Activated CD4-positive, alpha-beta memory T cell treated with anti-CD3 and anti-CD28 coated beads for 36 hours (primary cell): ENCODE data around the gene PSME4. TPM values are rescaled to one million over a fixed set of nuclear protein-coding genes. Genes with fewer than 3 reads are reported as not detected.
"Not testable (repeated sequence)": the region's sequence is repeated elsewhere in the genome, so short reads cannot be mapped to it uniquely, and the experiment has no call there.

Experiments used
- CTCF ChIA-PET: fragments of 350-600 bp; sonication (Branson Sonifier 250); formaldehyde crosslinking; loops from one replicate; lab custom pipeline; 2021; ENCODE audit warnings: antibody characterized with exemption, inconsistent platforms; lab: Charles Lee
- POLR2A ChIA-PET: fragments of 350-600 bp; sonication (Branson Sonifier 250); formaldehyde crosslinking; loops from one replicate; lab custom pipeline; 2021; ENCODE audit warnings: antibody characterized with exemption; lab: Charles Lee
- DNase-seq: peaks from one replicate; pipeline ENCODE4 v3.0.0-alpha.2; 2020
- H3K27ac Mint-ChIP-seq: one replicate; pipeline ENCODE4 v1.8.0; 2021; ENCODE audit warnings: mixed read lengths
- H3K27me3 Mint-ChIP-seq: one replicate; pipeline ENCODE4 v1.8.0; 2021; ENCODE audit warnings: mixed read lengths
- H3K36me3 Mint-ChIP-seq: one replicate; pipeline ENCODE4 v1.8.0; 2021; ENCODE audit warnings: mixed read lengths
- H3K4me1 Mint-ChIP-seq: one replicate; pipeline ENCODE4 v1.8.0; 2021; ENCODE audit warnings: low read depth, mixed read lengths
- H3K4me3 Mint-ChIP-seq: one replicate; pipeline ENCODE4 v1.8.0; 2021; ENCODE audit warnings: mild to moderate bottlenecking, mixed read lengths
- H3K9me3 Mint-ChIP-seq: one replicate; pipeline ENCODE4 v1.8.0; 2021; ENCODE audit warnings: mixed read lengths
- intact Hi-C: fragments of 100-400 bp; cut with micrococcal nuclease; formaldehyde crosslinking; loops from one replicate; pipeline ENCODE4 v1.15.1; 2023
- total RNA-seq, 2 experiments: library from RNA; stranded (reverse); gene quantifications; one replicate each; pipeline ENCODE4 v1.2.3, GENCODE V29; 2021

Gene PSME4
- total RNA-seq, 2 experiments from 2014 or later, result 35.2 to 36.9 TPM

- ChIA-PET POLR2A (interaction anchor here (0.5 kb wide), 1 partner anchor 60 kb away, joined by 3 read pairs; no protein-coding TSS in a partner anchor), CTCF (no interaction called here)
These were observed 118.3 kb downstream of the PSME4 start for GRCh38 chr2:53852532-53852931.

GRCh38 chr2:53851052-53851757, 119.6 kb downstream of the PSME4 start:
- DNase-seq, H3K4me1 Mint-ChIP-seq, POLR2A ChIA-PET, H3K27ac Mint-ChIP-seq, intact Hi-C loops, H3K9me3 Mint-ChIP-seq, H3K4me3 Mint-ChIP-seq, H3K27me3 Mint-ChIP-seq, CTCF ChIA-PET: not testable (repeated sequence)
- peaks cover 13% of the 10 kb centered on the region for H3K36me3 Mint-ChIP-seq

More at GRCh38 chr2:53852532-53852931, 118.3 kb downstream of the PSME4 start:
- peaks cover 2% of the 10 kb centered on the region for H3K4me1 Mint-ChIP-seq
- peaks cover 13% of the 10 kb centered on the region for H3K36me3 Mint-ChIP-seq
- no peaks in the 10 kb centered on the region for H3K27me3 Mint-ChIP-seq
- H3K27ac Mint-ChIP-seq, result no peak overlapping the region
- H3K9me3 Mint-ChIP-seq, result no peaks in the 10 kb centered on the region
- DNase-seq, result no peak
- intact Hi-C loops, result no loop called here
- no peak overlapping the region for H3K4me3 Mint-ChIP-seq

GRCh38 chr2:53848062-53848461, 122.7 kb downstream of the PSME4 start:
- Mint-ChIP-seq H3K4me1 (no peaks in the 10 kb centered on the region), H3K36me3 (peaks cover 4% of the 10 kb centered on the region), H3K9me3 (no peaks in the 10 kb centered on the region), H3K27ac (no peak overlapping the region), H3K4me3 (no peak overlapping the region), H3K27me3 (no peaks in the 10 kb centered on the region)
- POLR2A ChIA-PET, result no interaction called here
- no peak for DNase-seq
- CTCF ChIA-PET, result no interaction called here
- intact Hi-C loops, result no loop called here

- ChIA-PET POLR2A (no interaction called here), CTCF (no interaction called here)
- H3K27ac Mint-ChIP-seq, result no peak overlapping the region
- no peak for DNase-seq
- peaks cover 2% of the 10 kb centered on the region for H3K4me1 Mint-ChIP-seq
- no peaks in the 10 kb centered on the region for H3K36me3 Mint-ChIP-seq
- intact Hi-C loops, result no loop called here
- H3K4me3 Mint-ChIP-seq, result no peak overlapping the region
- no peaks in the 10 kb centered on the region for H3K9me3 Mint-ChIP-seq
- no peaks in the 10 kb centered on the region for H3K27me3 Mint-ChIP-seq
These were observed 127.2 kb downstream of the PSME4 start for GRCh38 chr2:53843595-53843994.

GRCh38 chr2:53842891-53843290, 127.9 kb downstream of the PSME4 start:
- H3K36me3 Mint-ChIP-seq, result no peaks in the 10 kb centered on the region
- H3K27me3 Mint-ChIP-seq, result no peaks in the 10 kb centered on the region
- intact Hi-C loops, result no loop called here
- DNase-seq, result no peak
- no peaks in the 10 kb centered on the region for H3K9me3 Mint-ChIP-seq
- H3K4me3 Mint-ChIP-seq, result no peak overlapping the region
- CTCF ChIA-PET, result no interaction called here
- H3K27ac Mint-ChIP-seq, result no peak overlapping the region
- POLR2A ChIA-PET, result no interaction called here
- H3K4me1 Mint-ChIP-seq, result peaks cover 2% of the 10 kb centered on the region

- CTCF ChIA-PET, H3K36me3 Mint-ChIP-seq, H3K4me3 Mint-ChIP-seq, H3K27ac Mint-ChIP-seq, intact Hi-C loops, POLR2A ChIA-PET, DNase-seq, H3K27me3 Mint-ChIP-seq, H3K4me1 Mint-ChIP-seq, H3K9me3 Mint-ChIP-seq: not testable (repeated sequence)
These were observed 129.1 kb downstream of the PSME4 start for GRCh38 chr2:53841651-53842050.

GRCh38 chr2:53840580-53840979, 130.2 kb downstream of the PSME4 start:
- Mint-ChIP-seq H3K4me1 (peaks cover 2% of the 10 kb centered on the region), H3K27me3 (no peaks in the 10 kb centered on the region), H3K9me3 (no peaks in the 10 kb centered on the region), H3K27ac (no peak overlapping the region), H3K4me3 (no peak overlapping the region), H3K36me3 (peaks cover 4% of the 10 kb centered on the region)
- intact Hi-C loops, result no loop called here
- CTCF ChIA-PET, result no interaction called here
- POLR2A ChIA-PET, result no interaction called here
- no peak for DNase-seq

- H3K36me3 Mint-ChIP-seq, result peaks cover 14% of the 10 kb centered on the region
- DNase-seq, H3K27me3 Mint-ChIP-seq, CTCF ChIA-PET, H3K9me3 Mint-ChIP-seq, H3K4me3 Mint-ChIP-seq, H3K4me1 Mint-ChIP-seq, H3K27ac Mint-ChIP-seq, POLR2A ChIA-PET: not testable (repeated sequence)
- intact Hi-C loops, result loop anchor here (10.0 kb wide), 1 partner anchor 405 kb away; no protein-coding TSS in a partner anchor
These were observed 140.9 kb downstream of the PSME4 start for GRCh38 chr2:53829980-53830290.

GRCh38 chr2:53829273-53829979, 141.4 kb downstream of the PSME4 start:
- Mint-ChIP-seq H3K4me1 (no peaks in the 10 kb centered on the region), H3K36me3 (peaks cover 14% of the 10 kb centered on the region), H3K27ac (no peak overlapping the region), H3K27me3 (no peaks in the 10 kb centered on the region), H3K9me3 (peaks cover 6% of the 10 kb centered on the region), H3K4me3 (no peak overlapping the region)
- ChIA-PET POLR2A (no interaction called here), CTCF (no interaction called here)
- no peak for DNase-seq
- intact Hi-C loops, result loop anchor here (10.0 kb wide), 1 partner anchor 405 kb away; no protein-coding TSS in a partner anchor

GRCh38 chr2:53828331-53828730, 142.5 kb downstream of the PSME4 start:
- Mint-ChIP-seq H3K9me3 (peaks cover 6% of the 10 kb centered on the region), H3K4me1 (no peaks in the 10 kb centered on the region), H3K36me3 (peaks cover 12% of the 10 kb centered on the region), H3K27me3 (no peaks in the 10 kb centered on the region), H3K27ac (no peak overlapping the region), H3K4me3 (no peak overlapping the region)
- POLR2A ChIA-PET, result no interaction called here
- no peak for DNase-seq
- intact Hi-C loops, result loop anchor here (10.0 kb wide), 1 partner anchor 404 kb away; no protein-coding TSS in a partner anchor
- CTCF ChIA-PET, result no interaction called here

- CTCF ChIA-PET, result no interaction called here
- POLR2A ChIA-PET, result no interaction called here
- intact Hi-C loops, result loop anchor here (10.0 kb wide), 1 partner anchor 403 kb away; no protein-coding TSS in a partner anchor
- Mint-ChIP-seq H3K4me1 (no peaks in the 10 kb centered on the region), H3K9me3 (peaks cover 6% of the 10 kb centered on the region), H3K27me3 (no peaks in the 10 kb centered on the region), H3K27ac (no peak overlapping the region), H3K36me3 (peaks cover 12% of the 10 kb centered on the region), H3K4me3 (no peak overlapping the region)
- DNase-seq, result no peak
These were observed 143.2 kb downstream of the PSME4 start for GRCh38 chr2:53827398-53828175.
